Left lung (tissue), 10 donors: ENCODE results near the gene AHCYL2. TPM values are rescaled to one million over a fixed set of nuclear protein-coding genes. Genes with fewer than 3 reads are reported as not detected.

Experiments used
- ATAC-seq: fragments of 200-7000 bp; cut with Tn5 transposase; one replicate; pipeline ENCODE4 v1.9.1; 2020; ENCODE audit warnings: moderate library complexity
- DNase-seq, 4 donors: peaks; one replicate each; pipeline ENCODE4 v3.0.0-alpha.2; 2013 to 2020
- H3K27ac ChIP-seq, 2 donors: fragments of 200-600 bp; sonication (generic) in 1 of 2; one replicate each; pipeline versions ENCODE4 v1.5.0 to v1.8.0; 2020 to 2021
- H3K27me3 ChIP-seq, 2 donors: fragments of 200-600 bp; sonication (generic) in 1 of 2; one replicate each; pipeline versions ENCODE4 v1.5.0 to v1.8.0; 2020 to 2021
- H3K36me3 ChIP-seq, 2 donors: fragments of 200-600 bp; sonication (generic) in 1 of 2; one replicate each; pipeline versions ENCODE4 v1.5.0 to v1.8.0; 2020 to 2021
- H3K4me1 ChIP-seq, 2 donors: fragments of 200-600 bp; one replicate each; pipeline ENCODE4 v1.8.0; 2021
- H3K4me3 ChIP-seq, 2 donors: fragments of 200-600 bp; sonication (generic) in 1 of 2; one replicate each; pipeline versions ENCODE4 v1.5.0 to v1.8.0; 2020 to 2021; ENCODE audit warnings: mild to moderate bottlenecking in 1 of 2
- H3K9me3 ChIP-seq, 2 donors: fragments of 200-600 bp; sonication (generic) in 1 of 2; one replicate each; pipeline versions ENCODE4 v1.5.0 to v1.8.0; 2020 to 2021
- CTCF ChIP-seq, 2 donors: fragments of 200-600 bp; sonication (generic) in 1 of 2; IDR thresholded peaks; one replicate each; pipeline versions ENCODE4 v1.5.0 to v1.8.0; 2021; ENCODE audit warnings: antibody characterized with exemption in 2 of 2
- intact Hi-C, 2 donors: fragments of 100-400 bp; cut with DNase I; formaldehyde crosslinking; loops; one replicate each; pipeline versions ENCODE4 v1.11.2 to v1.14.2; 2022
- polyA plus RNA-seq, 6 donors: library from polyadenylated mRNA; unstranded; fragments of 120-200 nt; gene quantifications; one replicate each; pipeline ENCODE4 v1.2.1, GENCODE V29; 2013; ENCODE audit not compliant: insufficient read length in 6 of 6
- total RNA-seq, 2 donors: library from RNA; stranded (reverse); fragmentation: NEBNext Ultra II Directional; extraction: Animal tissue kit (Norgen Biotek cat#: 25700); gene quantifications; one replicate each; pipeline ENCODE4 v1.2.1, GENCODE V29; 2021
- donor health status: DM: no; HTN: yes; CAD: no.
- donor health status: DM: no; HTN: no; CAD: no.

AHCYL2 gene
- total and polyA plus RNA-seq, 8 donors = 16.2 to 219 (median 21.3) TPM

- peak overlapping the region; percentile 71 to 75 for H3K27ac ChIP-seq
- H3K4me1 ChIP-seq = peaks cover 0 to 23% of the 10 kb centered on the region in 2 donors
- no peaks in the 10 kb centered on the region for H3K27me3 ChIP-seq
- DNase-seq = no peak
- no peak for TF ChIP-seq CTCF (IDR thresholded peaks at IDR 0.05)
- no peak for ATAC-seq
- no peaks in the 10 kb centered on the region for H3K9me3 ChIP-seq
- H3K4me3 ChIP-seq = peak overlapping the region; percentile 19 to 33
- no peaks in the 10 kb centered on the region for H3K36me3 ChIP-seq
- intact Hi-C loops = loop anchor here in 1 of 2 donors (10.0 kb wide), 1 partner anchor 93 kb away; no protein-coding TSS in a partner anchor
Observed at GRCh38 chr7:129371487-129371886, 146.7 kb downstream of the AHCYL2 start.

GRCh38 chr7:129373651-129374428 lies 149.0 kb downstream of the AHCYL2 start:
- DNase-seq = no peak
- Histone ChIP-seq H3K4me1 (peaks cover 0 to 19% of the 10 kb centered on the region in 2 donors), H3K4me3 (no peak overlapping the region), H3K27me3 (no peaks in the 10 kb centered on the region), H3K27ac (peak overlapping the region in 1 of 2 donors; percentile 37), H3K36me3 (no peaks in the 10 kb centered on the region), H3K9me3 (no peaks in the 10 kb centered on the region)
- intact Hi-C loops = loop anchor here in 1 of 2 donors (10.0 kb wide), 1 partner anchor 91 kb away; no protein-coding TSS in a partner anchor
- no peak for TF ChIP-seq CTCF (IDR thresholded peaks at IDR 0.05)
- ATAC-seq = no peak

- ATAC-seq (peak; percentile 51), DNase-seq (no peak)
- H3K36me3 ChIP-seq = peaks cover 0 to 6% of the 10 kb centered on the region in 2 donors
- H3K27me3 ChIP-seq = no peaks in the 10 kb centered on the region
- no peaks in the 10 kb centered on the region for H3K9me3 ChIP-seq
- peaks cover 0 to 16% of the 10 kb centered on the region in 2 donors for H3K4me1 ChIP-seq
- no peak overlapping the region for H3K4me3 ChIP-seq
- intact Hi-C loops = loop anchor here in 1 of 2 donors (10.0 kb wide), 1 partner anchor 89 kb away; no protein-coding TSS in a partner anchor
- no peak for TF ChIP-seq CTCF (IDR thresholded peaks at IDR 0.05)
- H3K27ac ChIP-seq = peak overlapping the region; percentile 13 to 49
Observed at GRCh38 chr7:129375141-129375938, 150.5 kb downstream of the AHCYL2 start.

- H3K4me1 ChIP-seq = peaks cover 0 to 16% of the 10 kb centered on the region in 2 donors
- no peaks in the 10 kb centered on the region for H3K9me3 ChIP-seq
- H3K27me3 ChIP-seq = no peaks in the 10 kb centered on the region
- intact Hi-C loops = loop anchor here in 1 of 2 donors (10.0 kb wide), 1 partner anchor 89 kb away; no protein-coding TSS in a partner anchor
- ATAC-seq (peak; percentile 77), DNase-seq (peak in 2 of 4 donors; percentile 15 to 38)
- no peak overlapping the region for H3K4me3 ChIP-seq
- H3K27ac ChIP-seq = peak overlapping the region in 1 of 2 donors; percentile 60
- peaks cover 0 to 6% of the 10 kb centered on the region in 2 donors for H3K36me3 ChIP-seq
- peak; percentile 43 for TF ChIP-seq CTCF (IDR thresholded peaks at IDR 0.05)
Observed at GRCh38 chr7:129376076-129376777, 151.4 kb downstream of the AHCYL2 start.
